ENCODE results near the gene CAVIN4.

Gene CAVIN4

DNA sequence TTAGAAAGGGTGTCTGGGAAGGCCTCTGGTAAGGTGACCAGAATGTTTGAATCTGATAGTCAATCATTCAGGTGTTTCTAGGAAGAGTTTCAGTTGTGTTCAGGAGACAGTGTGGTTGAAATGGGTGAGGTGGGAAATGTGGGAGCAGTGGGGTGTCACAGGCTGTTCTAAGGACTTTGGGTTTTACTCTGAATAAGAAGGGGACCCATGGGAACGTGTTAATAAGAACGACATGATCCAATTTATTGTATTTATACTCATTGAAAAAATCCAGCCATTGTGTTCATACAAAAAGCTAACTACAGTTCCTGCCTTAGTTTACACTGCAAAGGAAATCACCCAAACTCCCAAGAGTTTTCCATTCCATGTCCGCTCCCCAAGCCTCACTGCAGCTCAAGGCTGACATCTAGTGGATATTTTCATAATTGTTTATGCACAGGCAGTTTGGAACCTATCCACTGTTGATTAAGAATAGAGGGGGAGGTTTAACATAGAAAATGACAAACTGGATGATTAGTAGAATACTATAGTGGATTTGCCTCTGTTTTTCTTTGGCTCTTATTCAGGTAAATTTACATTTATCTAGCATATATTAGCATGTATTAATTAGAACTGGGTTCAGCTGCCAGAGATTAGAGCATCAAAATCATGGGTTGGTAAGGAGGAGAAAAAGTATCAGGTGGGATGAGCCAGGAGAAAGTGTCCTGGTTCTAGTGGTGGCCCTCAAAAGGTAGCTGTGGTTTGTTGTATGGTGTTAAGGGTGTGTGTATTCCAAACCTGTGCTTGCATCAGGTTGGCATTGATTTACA lies 17.7 kb downstream of the CAVIN4 start:
- no peaks in the 10 kb centered on the region for H4K20me1 ChIP-seq (ENCODE audit: insufficient read depth, low read length)
- H3K27ac ChIP-seq (ENCODE audit: low read length) = no peak overlapping the region
- H3K4me1 ChIP-seq (ENCODE audit: low read length) = peaks cover 10% of the 10 kb centered on the region
- no peaks in the 10 kb centered on the region for H3K9me3 ChIP-seq (ENCODE audit: insufficient read depth, low read length)
- TF ChIP-seq EZH2phosphoT487 (IDR thresholded peaks at IDR 0.05; ENCODE audit: low read depth) = no peak
- TF ChIP-seq, protein P1, sequence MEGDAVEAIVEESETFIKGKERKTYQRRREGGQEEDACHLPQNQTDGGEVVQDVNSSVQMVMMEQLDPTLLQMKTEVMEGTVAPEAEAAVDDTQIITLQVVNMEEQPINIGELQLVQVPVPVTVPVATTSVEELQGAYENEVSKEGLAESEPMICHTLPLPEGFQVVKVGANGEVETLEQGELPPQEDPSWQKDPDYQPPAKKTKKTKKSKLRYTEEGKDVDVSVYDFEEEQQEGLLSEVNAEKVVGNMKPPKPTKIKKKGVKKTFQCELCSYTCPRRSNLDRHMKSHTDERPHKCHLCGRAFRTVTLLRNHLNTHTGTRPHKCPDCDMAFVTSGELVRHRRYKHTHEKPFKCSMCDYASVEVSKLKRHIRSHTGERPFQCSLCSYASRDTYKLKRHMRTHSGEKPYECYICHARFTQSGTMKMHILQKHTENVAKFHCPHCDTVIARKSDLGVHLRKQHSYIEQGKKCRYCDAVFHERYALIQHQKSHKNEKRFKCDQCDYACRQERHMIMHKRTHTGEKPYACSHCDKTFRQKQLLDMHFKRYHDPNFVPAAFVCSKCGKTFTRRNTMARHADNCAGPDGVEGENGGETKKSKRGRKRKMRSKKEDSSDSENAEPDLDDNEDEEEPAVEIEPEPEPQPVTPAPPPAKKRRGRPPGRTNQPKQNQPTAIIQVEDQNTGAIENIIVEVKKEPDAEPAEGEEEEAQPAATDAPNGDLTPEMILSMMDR (IDR thresholded peaks at IDR 0.05; ENCODE audit: low read depth, low read length) = peak; percentile 92
- H3K9ac ChIP-seq (ENCODE audit: low read length) = no peak overlapping the region
- H2AFZ ChIP-seq (ENCODE audit: low read depth, low read length) = peak overlapping the region; percentile 42
- H3K79me2 ChIP-seq (ENCODE audit: low read length) = no peaks in the 10 kb centered on the region
- H3K4me2 ChIP-seq (ENCODE audit: low read length) = peak overlapping the region; percentile 64
- no peaks in the 10 kb centered on the region for H3K36me3 ChIP-seq (replicated peaks; ENCODE audit: low read depth, low read length)
- peak overlapping the region; percentile 32; the same call in 1 of the 2 replicates for H3K4me3 ChIP-seq (ENCODE audit: low read length)
- peaks cover 13% of the 10 kb centered on the region; the same call in 1 of the 2 replicates for H3K27me3 ChIP-seq (ENCODE audit: low read depth, low read length)

DNA sequence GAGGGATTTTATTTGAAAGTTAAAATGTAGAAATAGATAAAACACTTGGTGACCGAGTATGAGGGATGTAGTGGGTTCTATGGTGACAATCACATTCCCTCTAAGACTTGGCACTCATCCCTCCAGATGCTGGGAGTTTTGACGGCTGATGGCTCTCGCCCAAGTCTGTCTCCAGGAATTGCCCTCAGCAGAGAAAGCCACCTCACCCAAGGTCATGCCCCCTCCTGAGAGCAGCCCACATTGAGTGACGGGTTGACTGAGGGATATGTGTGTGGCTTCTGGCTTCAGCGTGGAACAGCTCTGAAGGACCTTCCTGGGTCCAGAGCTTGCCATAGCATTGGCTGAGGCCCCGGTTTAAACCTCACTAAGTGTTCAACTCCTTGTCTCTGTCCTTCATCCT lies 19.4 kb downstream of the CAVIN4 start:
- Histone ChIP-seq H3K27me3 (ENCODE audit: low read depth, low read length) (peaks cover 13% of the 10 kb centered on the region; the same call in 1 of the 2 replicates), H3K9ac (ENCODE audit: low read length) (no peak overlapping the region), H3K79me2 (ENCODE audit: low read length) (no peaks in the 10 kb centered on the region), H3K4me2 (ENCODE audit: low read length) (no peak overlapping the region), H3K9me3 (ENCODE audit: insufficient read depth, low read length) (no peaks in the 10 kb centered on the region), H4K20me1 (ENCODE audit: insufficient read depth, low read length) (no peaks in the 10 kb centered on the region), H3K4me3 (ENCODE audit: low read length) (no peak overlapping the region), H2AFZ (ENCODE audit: low read depth, low read length) (no peak overlapping the region), H3K27ac (ENCODE audit: low read length) (no peak overlapping the region), H3K4me1 (ENCODE audit: low read length) (peaks cover 10% of the 10 kb centered on the region), H3K36me3 (replicated peaks; ENCODE audit: low read depth, low read length) (no peaks in the 10 kb centered on the region)
- no peak for TF ChIP-seq EZH2phosphoT487 (IDR thresholded peaks at IDR 0.05; ENCODE audit: low read depth)
- TF ChIP-seq, protein P1 (IDR thresholded peaks at IDR 0.05; ENCODE audit: low read depth, low read length) = no peak

DNA sequence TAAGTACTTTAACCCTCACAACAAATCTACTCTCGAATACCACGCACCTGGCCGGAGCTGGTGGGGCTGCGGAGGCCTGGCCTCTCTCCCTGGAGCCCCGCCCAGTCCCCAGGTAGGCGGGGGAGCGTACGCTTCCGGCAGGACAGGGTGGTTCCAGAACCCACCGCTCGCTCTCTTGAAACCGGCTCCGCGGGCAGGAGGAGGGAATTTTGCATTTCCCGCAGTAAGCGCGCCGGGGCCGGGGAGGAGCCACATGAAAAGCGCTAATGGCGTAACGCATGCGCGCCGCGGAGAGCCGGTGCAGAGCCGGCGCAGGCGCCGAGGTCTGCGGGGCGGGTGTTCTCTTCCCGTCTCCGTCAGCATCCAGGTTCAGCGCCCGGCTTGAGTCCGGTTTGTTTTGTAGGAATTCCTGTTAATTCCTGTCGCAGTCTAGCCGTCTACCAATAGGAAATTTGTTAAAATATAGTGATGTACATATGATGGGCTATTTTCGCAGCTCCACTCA lies 20.8 kb downstream of the CAVIN4 start:
- no peak for TF ChIP-seq EZH2phosphoT487 (IDR thresholded peaks at IDR 0.05; ENCODE audit: low read depth)
- TF ChIP-seq, protein P1 (IDR thresholded peaks at IDR 0.05; ENCODE audit: low read depth, low read length) = no peak

DNA sequence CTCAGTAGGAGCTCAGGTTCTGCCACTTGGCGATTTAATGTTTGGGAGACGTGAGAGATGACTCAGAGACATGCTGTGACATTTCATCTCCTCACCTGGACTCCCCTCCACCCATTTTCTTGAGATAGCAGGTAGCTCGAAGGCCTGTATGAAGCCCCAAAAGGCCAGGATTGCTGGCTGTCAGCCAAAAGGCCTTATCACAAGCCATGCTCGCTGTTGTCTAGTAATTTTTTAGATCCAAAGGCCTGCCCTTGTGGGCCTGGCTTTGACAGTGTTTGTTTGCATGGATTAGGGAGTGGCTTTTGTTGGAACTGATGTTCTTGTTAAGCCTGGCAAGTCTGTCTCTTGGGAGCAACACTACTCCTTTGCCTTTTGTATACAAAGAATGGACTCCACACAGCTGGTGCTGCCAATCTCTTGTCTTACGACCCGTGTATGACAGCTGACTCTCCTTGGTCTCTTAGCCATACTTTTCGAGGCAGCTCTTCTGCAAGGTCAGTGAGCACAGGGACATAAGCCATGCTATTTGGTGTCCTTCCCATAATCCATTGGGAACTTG lies 22.7 kb downstream of the CAVIN4 start:
- H2AFZ ChIP-seq (ENCODE audit: low read depth, low read length) = no peak overlapping the region; the same call in 1 of the 2 replicates
- H3K4me3 ChIP-seq (ENCODE audit: low read length) = no peak overlapping the region
- H3K27ac ChIP-seq (ENCODE audit: low read length) = no peak overlapping the region
- H3K36me3 ChIP-seq (replicated peaks; ENCODE audit: low read depth, low read length) = no peaks in the 10 kb centered on the region
- TF ChIP-seq EZH2phosphoT487 (IDR thresholded peaks at IDR 0.05; ENCODE audit: low read depth) = no peak
- peaks cover 10% of the 10 kb centered on the region for H3K4me1 ChIP-seq (ENCODE audit: low read length)
- no peaks in the 10 kb centered on the region for H4K20me1 ChIP-seq (ENCODE audit: insufficient read depth, low read length)
- H3K4me2 ChIP-seq (ENCODE audit: low read length) = no peak overlapping the region
- H3K9ac ChIP-seq (ENCODE audit: low read length) = no peak overlapping the region
- no peaks in the 10 kb centered on the region for H3K79me2 ChIP-seq (ENCODE audit: low read length)
- H3K27me3 ChIP-seq (ENCODE audit: low read depth, low read length) = peaks cover 13% of the 10 kb centered on the region; the same call in 1 of the 2 replicates
- no peaks in the 10 kb centered on the region for H3K9me3 ChIP-seq (ENCODE audit: insufficient read depth, low read length)

More for the DNA sequence above, 20.8 kb downstream of the CAVIN4 start:
- Histone ChIP-seq H3K27me3 (ENCODE audit: low read depth, low read length) (peaks cover 13% of the 10 kb centered on the region; the same call in 1 of the 2 replicates), H2AFZ (ENCODE audit: low read depth, low read length) (peak overlapping the region; percentile 99), H3K36me3 (replicated peaks; ENCODE audit: low read depth, low read length) (no peaks in the 10 kb centered on the region), H3K9ac (ENCODE audit: low read length) (peak overlapping the region; percentile 68), H3K9me3 (ENCODE audit: insufficient read depth, low read length) (no peaks in the 10 kb centered on the region), H3K79me2 (ENCODE audit: low read length) (no peaks in the 10 kb centered on the region), H4K20me1 (ENCODE audit: insufficient read depth, low read length) (no peaks in the 10 kb centered on the region), H3K4me3 (ENCODE audit: low read length) (peak overlapping the region; percentile 85), H3K4me2 (ENCODE audit: low read length) (peak overlapping the region; percentile 94), H3K4me1 (ENCODE audit: low read length) (peaks cover 10% of the 10 kb centered on the region), H3K27ac (ENCODE audit: low read length) (no peak overlapping the region)
